ENCODE data around the gene GPRC5C. TPM values are rescaled to one million over a fixed set of nuclear protein-coding genes. Genes with fewer than 3 reads are reported as not detected.

GPRC5C gene, protein sequence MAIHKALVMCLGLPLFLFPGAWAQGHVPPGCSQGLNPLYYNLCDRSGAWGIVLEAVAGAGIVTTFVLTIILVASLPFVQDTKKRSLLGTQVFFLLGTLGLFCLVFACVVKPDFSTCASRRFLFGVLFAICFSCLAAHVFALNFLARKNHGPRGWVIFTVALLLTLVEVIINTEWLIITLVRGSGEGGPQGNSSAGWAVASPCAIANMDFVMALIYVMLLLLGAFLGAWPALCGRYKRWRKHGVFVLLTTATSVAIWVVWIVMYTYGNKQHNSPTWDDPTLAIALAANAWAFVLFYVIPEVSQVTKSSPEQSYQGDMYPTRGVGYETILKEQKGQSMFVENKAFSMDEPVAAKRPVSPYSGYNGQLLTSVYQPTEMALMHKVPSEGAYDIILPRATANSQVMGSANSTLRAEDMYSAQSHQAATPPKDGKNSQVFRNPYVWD
- 5.6 TPM for total RNA-seq

GRCh38 chr17:74431568-74432423, at the start of gene GPRC5C:
TSS of gene GPRC5C (plus strand) at chr17:74432088. CDS start at chr17:74439777, 7,689 bp downstream.

GRCh38 chr17:74466111-74466827, 34.4 kb downstream of the GPRC5C start, which contains the start of gene CD300A:
TSS of gene CD300A (plus strand) at chr17:74466634. CDS start at chr17:74466704, 70 bp downstream.

Small RNA genes within 50 kb of the gene (small RNA-seq; reads per million reads assigned to genes)
- gene RNA5SP448 (ENCODE audit: low replicate concordance), result not detected

Other genes with a start within 250 kb of the GPRC5C start
- gene RPL38, start 228.4 kb upstream of the GPRC5C start, total RNA-seq, result 1,198 TPM
- gene TTYH2, start 218.5 kb upstream of the GPRC5C start, total RNA-seq, result 17.2 TPM
- gene DNAI2, start 157.9 kb upstream of the GPRC5C start, total RNA-seq, result not detected
- gene KIF19, start 105.9 kb upstream of the GPRC5C start, total RNA-seq, result 0.63 TPM
- 4.7 TPM for gene BTBD17, start 70.2 kb upstream of the GPRC5C start, total RNA-seq
- gene GPR142, start 64.6 kb upstream of the GPRC5C start, total RNA-seq, result not detected
- 2.5 TPM for gene CD300A, start 34.5 kb downstream of the GPRC5C start, total RNA-seq
- not detected for gene CD300LB, start 99.4 kb downstream of the GPRC5C start, total RNA-seq
- gene CD300C, start 114.0 kb downstream of the GPRC5C start, total RNA-seq, result not detected
- gene CD300H, start 135.4 kb downstream of the GPRC5C start, total RNA-seq, result not detected
- not detected for gene CD300LD, start 160.2 kb downstream of the GPRC5C start, total RNA-seq
- not detected for gene CD300E, start 191.7 kb downstream of the GPRC5C start, total RNA-seq

Data from parietal lobe (tissue), 2 donors.